CD1c-positive myeloid dendritic cell (primary cell): ENCODE results near the gene DUSP22.
A peak's percentile ranks its signal among the peaks of the same experiment; 100 is the strongest.

ENCODE experiments used
- DNase-seq: peaks from one replicate; pipeline ENCODE4 v3.0.0-alpha.2; 2016; ENCODE audit errors: extremely low spot score

The DUSP22 gene

GRCh38 chr6:308768-309167 is 16.5 kb downstream of the DUSP22 start:
- DNase-seq, result no peak

- no peak for DNase-seq
Observed at GRCh38 chr6:309947-310346, 17.7 kb downstream of the DUSP22 start.

- DNase-seq, result no peak
Observed at GRCh38 chr6:310671-311070, 18.4 kb downstream of the DUSP22 start.

- peak; percentile 58 for DNase-seq
Observed at GRCh38 chr6:311679-312220, 19.5 kb downstream of the DUSP22 start.

GRCh38 chr6:313087-313486 is 20.8 kb downstream of the DUSP22 start:
- DNase-seq, result peak; percentile 81

- no peak for DNase-seq
Observed at GRCh38 chr6:313917-314316, 21.6 kb downstream of the DUSP22 start.

GRCh38 chr6:314377-314776 is 22.1 kb downstream of the DUSP22 start:
- no peak for DNase-seq

GRCh38 chr6:315226-315625 is 22.9 kb downstream of the DUSP22 start:
- no peak for DNase-seq

GRCh38 chr6:315921-316752 is 23.9 kb downstream of the DUSP22 start:
- no peak for DNase-seq

- DNase-seq, result no peak
Observed at GRCh38 chr6:316753-317038, 24.4 kb downstream of the DUSP22 start.

GRCh38 chr6:317060-317447 is 24.8 kb downstream of the DUSP22 start:
- DNase-seq, result no peak

GRCh38 chr6:317448-318144 is 25.3 kb downstream of the DUSP22 start:
- peak; percentile 54 for DNase-seq

GRCh38 chr6:318243-318890 is 26.1 kb downstream of the DUSP22 start:
- no peak for DNase-seq

- DNase-seq, result no peak
Observed at GRCh38 chr6:319177-320131, 27.2 kb downstream of the DUSP22 start.

- no peak for DNase-seq
Observed at GRCh38 chr6:320351-321157, 28.3 kb downstream of the DUSP22 start.

GRCh38 chr6:321158-321438 is 28.8 kb downstream of the DUSP22 start:
- no peak for DNase-seq

GRCh38 chr6:321536-322258 is 29.4 kb downstream of the DUSP22 start:
- DNase-seq, result peak; percentile 46

- no peak for DNase-seq
Observed at GRCh38 chr6:322259-322930, 30.1 kb downstream of the DUSP22 start.

GRCh38 chr6:322940-323729 is 30.8 kb downstream of the DUSP22 start:
- no peak for DNase-seq
